Glutamatergic neuron (in vitro differentiated cells): ENCODE data around the gene ELAC2. TPM values are rescaled to one million over a fixed set of nuclear protein-coding genes. Genes with fewer than 3 reads are reported as not detected.
"Not testable (repeated sequence)": the region's sequence is repeated elsewhere in the genome, so short reads cannot be mapped to it uniquely, and the experiment has no call there.

Experiments used
- DNase-seq: peaks from one replicate; pipeline ENCODE4 v3.0.0; 2022
- H3K27ac Mint-ChIP-seq: one replicate; pipeline ENCODE4 v1.8.0; 2020; ENCODE audit warnings: mild to moderate bottlenecking, mixed read lengths, inconsistent platforms; ENCODE audit not compliant: unreplicated experiment
- H3K27me3 Mint-ChIP-seq: one replicate; pipeline ENCODE4 v1.8.0; 2020; ENCODE audit warnings: mild to moderate bottlenecking, moderate library complexity, mixed read lengths, inconsistent platforms; ENCODE audit not compliant: unreplicated experiment
- H3K36me3 Mint-ChIP-seq: one replicate; pipeline ENCODE4 v1.8.0; 2020; ENCODE audit warnings: mild to moderate bottlenecking, mixed read lengths, inconsistent platforms; ENCODE audit not compliant: unreplicated experiment
- H3K4me1 Mint-ChIP-seq: one replicate; pipeline ENCODE4 v1.8.0; 2020; ENCODE audit warnings: mild to moderate bottlenecking, low read depth, mixed read lengths, inconsistent platforms; ENCODE audit not compliant: unreplicated experiment
- H3K4me3 Mint-ChIP-seq: one replicate; pipeline ENCODE4 v1.8.0; 2020; ENCODE audit warnings: mild to moderate bottlenecking, mixed read lengths, inconsistent platforms; ENCODE audit not compliant: unreplicated experiment
- H3K9me3 Mint-ChIP-seq: one replicate; pipeline ENCODE4 v1.8.0; 2020; ENCODE audit warnings: mild to moderate bottlenecking, moderate library complexity, mixed read lengths, inconsistent platforms; ENCODE audit not compliant: unreplicated experiment
- CTCF ChIP-seq: fragments of 200-600 bp; sonication (generic); IDR thresholded peaks from one replicate; pipeline ENCODE4 v1.5.0; 2021; ENCODE audit not compliant: partially characterized antibody, unreplicated experiment
- total RNA-seq: library from RNA; stranded (reverse); fragmentation: NEBNext Ultra II Directional; extraction: Animal tissue kit (Norgen Biotek cat#: 25700); gene quantifications from one replicate; pipeline ENCODE4 v1.2.1, GENCODE V29; 2021; ENCODE audit not compliant: unreplicated experiment

The ELAC2 gene
- total RNA-seq, 1 donor from 2014 or later, result 65.7 TPM

GRCh38 chr17:12983991-12984884, 33.6 kb downstream of the ELAC2 start:
- no peak overlapping the region for H3K27ac Mint-ChIP-seq
- peaks cover 22% of the 10 kb centered on the region for H3K4me1 Mint-ChIP-seq
- no peak overlapping the region for H3K4me3 Mint-ChIP-seq
- H3K36me3 Mint-ChIP-seq, result peaks cover 5% of the 10 kb centered on the region
- peaks cover 6% of the 10 kb centered on the region for H3K27me3 Mint-ChIP-seq
- no peak for TF ChIP-seq CTCF
- peaks cover 4% of the 10 kb centered on the region for H3K9me3 Mint-ChIP-seq
- DNase-seq, result no peak

GRCh38 chr17:12982224-12982623, 35.6 kb downstream of the ELAC2 start:
- H3K27me3 Mint-ChIP-seq, result peaks cover 4% of the 10 kb centered on the region
- peaks cover 4% of the 10 kb centered on the region for H3K9me3 Mint-ChIP-seq
- no peak overlapping the region for H3K27ac Mint-ChIP-seq
- TF ChIP-seq CTCF, result no peak
- peaks cover 5% of the 10 kb centered on the region for H3K36me3 Mint-ChIP-seq
- H3K4me3 Mint-ChIP-seq, result no peak overlapping the region
- peaks cover 15% of the 10 kb centered on the region for H3K4me1 Mint-ChIP-seq
- no peak for DNase-seq

GRCh38 chr17:12979826-12980500, 37.9 kb downstream of the ELAC2 start:
- DNase-seq, result no peak
- H3K4me1 Mint-ChIP-seq, result peaks cover under 1% of the 10 kb centered on the region
- H3K9me3 Mint-ChIP-seq, result peaks cover 4% of the 10 kb centered on the region
- H3K36me3 Mint-ChIP-seq, result peaks cover 5% of the 10 kb centered on the region
- no peak overlapping the region for H3K4me3 Mint-ChIP-seq
- no peak for TF ChIP-seq CTCF
- H3K27ac Mint-ChIP-seq, result no peak overlapping the region
- H3K27me3 Mint-ChIP-seq, result peaks cover 2% of the 10 kb centered on the region

- peaks cover 5% of the 10 kb centered on the region for H3K36me3 Mint-ChIP-seq
- H3K4me1 Mint-ChIP-seq, result no peaks in the 10 kb centered on the region
- peaks cover 4% of the 10 kb centered on the region for H3K9me3 Mint-ChIP-seq
- no peak for TF ChIP-seq CTCF
- H3K27ac Mint-ChIP-seq, result no peak overlapping the region
- peaks cover 4% of the 10 kb centered on the region for H3K27me3 Mint-ChIP-seq
- no peak for DNase-seq
- H3K4me3 Mint-ChIP-seq, result no peak overlapping the region
Measured at GRCh38 chr17:12979246-12979645, 38.6 kb downstream of the ELAC2 start.

GRCh38 chr17:12978787-12979186, 39.0 kb downstream of the ELAC2 start:
- not testable (repeated sequence) for DNase-seq, H3K4me3 Mint-ChIP-seq, H3K9me3 Mint-ChIP-seq, H3K4me1 Mint-ChIP-seq, H3K27me3 Mint-ChIP-seq, H3K27ac Mint-ChIP-seq, H3K36me3 Mint-ChIP-seq
